ENCODE data around the gene NRF1.
"Not testable (repeated sequence)": the region's sequence is repeated elsewhere in the genome, so short reads cannot be mapped to it uniquely, and the experiment has no call there.

NRF1 gene

GRCh38 chr7:129790136-129790535 is 178.6 kb downstream of the NRF1 start:
- H3K4me3 ChIP-seq (replicated peaks; ENCODE audit: low read depth, low read length): no peak overlapping the region
- no peak for DNase-seq (ENCODE audit: extremely low read depth, low read depth)
- TF ChIP-seq CTCF (IDR thresholded peaks at IDR 0.05; ENCODE audit: low read depth, low read length, missing control alignments): no peak

- no peak for DNase-seq (ENCODE audit: extremely low read depth, low read depth)
- no peak overlapping the region for H3K4me3 ChIP-seq (replicated peaks; ENCODE audit: low read depth, low read length)
- no peak for TF ChIP-seq CTCF (IDR thresholded peaks at IDR 0.05; ENCODE audit: low read depth, low read length, missing control alignments)
Measured at GRCh38 chr7:129792721-129793120, 181.2 kb downstream of the NRF1 start.

GRCh38 chr7:129793506-129794310 is 182.2 kb downstream of the NRF1 start:
- TF ChIP-seq CTCF (IDR thresholded peaks at IDR 0.05; ENCODE audit: low read depth, low read length, missing control alignments): no peak
- no peak overlapping the region for H3K4me3 ChIP-seq (replicated peaks; ENCODE audit: low read depth, low read length)
- no peak for DNase-seq (ENCODE audit: extremely low read depth, low read depth)

- DNase-seq (ENCODE audit: extremely low read depth, low read depth); H3K4me3 ChIP-seq (replicated peaks; ENCODE audit: low read depth, low read length): not testable (repeated sequence)
Measured at GRCh38 chr7:129794461-129794860, 182.9 kb downstream of the NRF1 start.

- TF ChIP-seq CTCF (IDR thresholded peaks at IDR 0.05; ENCODE audit: low read depth, low read length, missing control alignments): no peak
- no peak overlapping the region for H3K4me3 ChIP-seq (replicated peaks; ENCODE audit: low read depth, low read length)
- no peak for DNase-seq (ENCODE audit: extremely low read depth, low read depth)
Measured at GRCh38 chr7:129796186-129796775, 184.8 kb downstream of the NRF1 start.

- DNase-seq (ENCODE audit: extremely low read depth, low read depth): no peak
- H3K4me3 ChIP-seq (replicated peaks; ENCODE audit: low read depth, low read length): no peak overlapping the region
- no peak for TF ChIP-seq CTCF (IDR thresholded peaks at IDR 0.05; ENCODE audit: low read depth, low read length, missing control alignments)
Measured at GRCh38 chr7:129797214-129797789, 185.8 kb downstream of the NRF1 start.

- no peak for TF ChIP-seq CTCF (IDR thresholded peaks at IDR 0.05; ENCODE audit: low read depth, low read length, missing control alignments)
- DNase-seq (ENCODE audit: extremely low read depth, low read depth): no peak
Measured at GRCh38 chr7:129798616-129799349, 187.3 kb downstream of the NRF1 start.

More at GRCh38 chr7:129798616-129799349, 187.3 kb downstream of the NRF1 start:
- H3K4me3 ChIP-seq (replicated peaks; ENCODE audit: low read depth, low read length): no peak overlapping the region
